DND-41 (cell line): ENCODE measurements around the gene SERTAD1.

Source experiments
- EZH2 ChIP-seq: IDR thresholded peaks from 3 replicates; pipeline ENCODE4 v1.6.1; 2012; ENCODE audit warnings: borderline replicate concordance, low read depth, mild to moderate bottlenecking, moderate library complexity, low read length, inconsistent platforms; ENCODE audit not compliant: severe bottlenecking
- TF ChIP-seq, protein P1 (sequence below): IDR thresholded peaks from 2 replicates; pipeline ENCODE4 v1.5.1; 2012; ENCODE audit warnings: borderline replicate concordance, low read length, moderate library complexity, mild to moderate bottlenecking; ENCODE audit not compliant: poor library complexity, severe bottlenecking; ENCODE audit errors: extremely low read depth

DNA sequence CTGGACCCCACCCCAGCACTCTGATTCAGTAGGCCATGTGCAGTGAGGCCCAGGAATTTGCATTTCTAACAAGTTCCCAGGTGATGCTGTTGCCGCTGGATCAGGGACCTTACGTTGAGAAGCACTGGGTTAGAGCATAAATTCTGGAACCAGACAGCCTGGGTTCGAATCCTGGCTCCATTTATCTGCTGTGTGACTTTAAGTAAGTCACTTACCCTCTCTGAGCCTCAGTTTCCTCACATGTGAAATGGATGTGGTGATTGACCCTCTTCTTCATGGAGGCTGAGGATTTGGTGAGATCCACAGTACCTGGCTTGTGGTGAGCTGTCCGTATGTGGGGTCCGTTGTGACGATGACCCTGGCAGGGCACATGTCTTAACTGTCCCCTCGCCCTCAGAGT lies 51.7 kb downstream of the SERTAD1 start:
- TF ChIP-seq, protein P1, sequence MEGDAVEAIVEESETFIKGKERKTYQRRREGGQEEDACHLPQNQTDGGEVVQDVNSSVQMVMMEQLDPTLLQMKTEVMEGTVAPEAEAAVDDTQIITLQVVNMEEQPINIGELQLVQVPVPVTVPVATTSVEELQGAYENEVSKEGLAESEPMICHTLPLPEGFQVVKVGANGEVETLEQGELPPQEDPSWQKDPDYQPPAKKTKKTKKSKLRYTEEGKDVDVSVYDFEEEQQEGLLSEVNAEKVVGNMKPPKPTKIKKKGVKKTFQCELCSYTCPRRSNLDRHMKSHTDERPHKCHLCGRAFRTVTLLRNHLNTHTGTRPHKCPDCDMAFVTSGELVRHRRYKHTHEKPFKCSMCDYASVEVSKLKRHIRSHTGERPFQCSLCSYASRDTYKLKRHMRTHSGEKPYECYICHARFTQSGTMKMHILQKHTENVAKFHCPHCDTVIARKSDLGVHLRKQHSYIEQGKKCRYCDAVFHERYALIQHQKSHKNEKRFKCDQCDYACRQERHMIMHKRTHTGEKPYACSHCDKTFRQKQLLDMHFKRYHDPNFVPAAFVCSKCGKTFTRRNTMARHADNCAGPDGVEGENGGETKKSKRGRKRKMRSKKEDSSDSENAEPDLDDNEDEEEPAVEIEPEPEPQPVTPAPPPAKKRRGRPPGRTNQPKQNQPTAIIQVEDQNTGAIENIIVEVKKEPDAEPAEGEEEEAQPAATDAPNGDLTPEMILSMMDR: no peak
- TF ChIP-seq EZH2: no peak
